Esophagus mucosa (tissue), 1 donor: ENCODE data around the gene HLTF. TPM values are rescaled to one million over a fixed set of nuclear protein-coding genes. Genes with fewer than 3 reads are reported as not detected.
"Not testable (repeated sequence)": the region's sequence is repeated elsewhere in the genome, so short reads cannot be mapped to it uniquely, and the experiment has no call there.

Experiments
- ATAC-seq: fragments of 200-7000 bp; cut with Tn5 transposase; one replicate; pipeline ENCODE4 v1.9.1; 2020
- total RNA-seq: library from RNA; stranded (reverse); gene quantifications from one replicate; pipeline ENCODE4 v1.2.4, GENCODE V29; 2023
- donor health status: DM: yes; HTN: yes; CAD: no.

The HLTF gene
- total RNA-seq, 1 donor from 2014 or later: 8.2 TPM

- peak; percentile 96 for ATAC-seq
Measured at GRCh38 chr3:148991219-148992026, 94.9 kb downstream of the HLTF start, which contains the start of gene GYG1. Gene GYG1 (plus strand): TSS chr3:148991540. CDS start chr3:148991641, 101 bp downstream.

- no peak for ATAC-seq
Measured at GRCh38 chr3:148990236-148990635, 96.1 kb downstream of the HLTF start.

GRCh38 chr3:148987551-148987950, 98.8 kb downstream of the HLTF start:
- ATAC-seq: not testable (repeated sequence)

- ATAC-seq: no peak
Measured at GRCh38 chr3:148981273-148981672, 105.1 kb downstream of the HLTF start.

Other genes starting within 250 kb of the HLTF start
- 2.2 TPM for gene CPA3, start 221.2 kb downstream of the HLTF start, total RNA-seq
- gene GYG1, start 95.0 kb downstream of the HLTF start, total RNA-seq: 24.4 TPM
- gene HPS3, start 43.1 kb upstream of the HLTF start, total RNA-seq: 6.1 TPM
- gene CP, start 135.3 kb upstream of the HLTF start, total RNA-seq: 4.5 TPM
- 0.76 TPM for gene TM4SF18, start 247.1 kb upstream of the HLTF start, total RNA-seq